HCT116 (cell line): ENCODE measurements around the gene KCNN3. TPM values are rescaled to one million over a fixed set of nuclear protein-coding genes. Genes with fewer than 3 reads are reported as not detected.

ENCODE experiments used
- ATAC-seq: fragments of 200-7000 bp; cut with Tn5 transposase; 2 replicates; pipeline ENCODE4 v1.9.1; 2020; ENCODE audit warnings: mild to moderate bottlenecking, moderate library complexity
- BruUV-seq: library from RNA; stranded (reverse); fragments of 400-500 nt; replicated peaks from 2 replicates; lab custom pipeline; 2021; lab: Mats Ljungman, UMichigan
- CTCF ChIA-PET: fragments of 300-600 bp; sonication (Branson Sonifier 250); formaldehyde crosslinking; loops from one replicate; lab custom pipeline; 2021; ENCODE audit warnings: antibody characterized with exemption; lab: Charles Lee
- POLR2A ChIA-PET: fragments of 300-600, 350-600 bp; sonication (Branson Sonifier 250); formaldehyde crosslinking; loops from one replicate; lab custom pipeline; 2021; ENCODE audit warnings: antibody characterized with exemption; lab: Charles Lee
- RAD21 ChIA-PET, 2 experiments: fragments of 300-600 bp; sonication (Branson Sonifier 250); formaldehyde crosslinking; loops; one replicate each; lab custom pipeline; 2023; ENCODE audit warnings: low total read pairs in 2 of 2; ENCODE audit not compliant: uncharacterized antibody in 2 of 2, unreplicated experiment in 2 of 2, low non-redundant PET in 1 of 2; lab: Charles Lee
- DNase-seq: peaks from one replicate; pipeline ENCODE4 v3.0.0-alpha.2; 2010; ENCODE audit warnings: low read depth, low spot score
- H2AFZ ChIP-seq: fragments of 200-600 bp; shearing (Covaris generic), sonication (generic); 2 replicates; pipeline ENCODE4 v1.6.1; 2017; ENCODE audit warnings: low read depth, mixed run types, mixed read lengths, antibody characterized with exemption, low read length; ENCODE audit not compliant: poor library complexity, severe bottlenecking
- H3K27ac ChIP-seq: 2 replicates; pipeline ENCODE4 v1.5.1; 2012; ENCODE audit warnings: low read depth, low read length
- H3K27me3 ChIP-seq: fragments of 200-600 bp; sonication (generic); 2 replicates; pipeline ENCODE4 v1.6.1; 2016; ENCODE audit warnings: mixed run types, low read length, mixed read lengths; ENCODE audit not compliant: insufficient read depth
- H3K36me3 ChIP-seq, 2 experiments: fragments of 200-500 bp in 1 of 2; fragments of 200-600 bp in 1 of 2; sonication (Bioruptor generic) in 1 of 2; sonication (generic) in 1 of 2; 2 replicates each; pipeline versions ENCODE4 v1.5.1 to v1.6.1; 2014 to 2016; ENCODE audit warnings: low read length in 2 of 2, inconsistent platforms in 1 of 2, mixed read lengths in 1 of 2, mixed run types in 1 of 2; ENCODE audit not compliant: insufficient read depth in 2 of 2, control insufficient read depth in 1 of 2
- H3K4me1 ChIP-seq, 2 experiments: fragments of 200-600 bp in 1 of 2; sonication (generic) in 1 of 2; 2 replicates each; pipeline versions ENCODE4 v1.5.1 to v1.6.1; 2012 to 2017; ENCODE audit warnings: low read length in 2 of 2, inconsistent platforms in 1 of 2, mild to moderate bottlenecking in 1 of 2, mixed read lengths in 1 of 2, mixed run types in 1 of 2, moderate library complexity in 1 of 2; ENCODE audit not compliant: insufficient read depth in 2 of 2, control insufficient read depth in 1 of 2
- H3K4me2 ChIP-seq: fragments of 200-600 bp; sonication (generic); 2 replicates; pipeline ENCODE4 v1.6.1; 2017; ENCODE audit warnings: mixed run types, low read length, mixed read lengths
- H3K4me3 ChIP-seq, 2 experiments: fragments of 200-600 bp in 1 of 2; sonication (generic) in 1 of 2; replicated peaks in 1 of 2; 2 replicates each; pipeline ENCODE4 v1.5.1; 2011 to 2016; ENCODE audit warnings: low read length in 2 of 2, control low read depth in 1 of 2, low read depth in 1 of 2, mild to moderate bottlenecking in 1 of 2, mixed read lengths in 1 of 2, mixed run types in 1 of 2
- H3K79me2 ChIP-seq: fragments of 200-600 bp; sonication (generic); 2 replicates; pipeline ENCODE4 v1.6.1; 2017; ENCODE audit warnings: mild to moderate bottlenecking, mixed run types, low read length, moderate library complexity, mixed read lengths; ENCODE audit not compliant: insufficient read depth
- H3K9ac ChIP-seq: fragments of 200-600 bp; sonication (generic); 2 replicates; pipeline ENCODE4 v1.6.1; 2016; ENCODE audit warnings: low read length, mixed read lengths
- H3K9me2 ChIP-seq: fragments of 200-600 bp; sonication (generic), shearing (Covaris generic); 2 replicates; pipeline ENCODE4 v1.6.1; 2017; ENCODE audit warnings: mixed run types, mild to moderate bottlenecking, moderate library complexity; ENCODE audit not compliant: insufficient read depth
- H3K9me3 ChIP-seq, 2 experiments: fragments of 200-500 bp in 1 of 2; fragments of 200-600 bp in 1 of 2; sonication (Bioruptor generic) in 1 of 2; sonication (generic) in 1 of 2; 2 replicates each; pipeline ENCODE4 v1.6.1; 2014 to 2017; ENCODE audit warnings: low read length in 2 of 2, mixed read lengths in 2 of 2, inconsistent platforms in 1 of 2, low read depth in 1 of 2, mild to moderate bottlenecking in 1 of 2, mixed run types in 1 of 2, moderate library complexity in 1 of 2; ENCODE audit not compliant: control insufficient read depth in 1 of 2, insufficient read depth in 1 of 2
- H4K20me1 ChIP-seq: fragments of 200-600 bp; sonication (generic), shearing (Covaris generic); 2 replicates; pipeline ENCODE4 v1.6.1; 2017; ENCODE audit warnings: mixed run types, mild to moderate bottlenecking, moderate library complexity; ENCODE audit not compliant: insufficient read depth
- CEBPB ChIP-seq: IDR thresholded peaks from 2 replicates; pipeline ENCODE4 v1.6.1; 2012; ENCODE audit warnings: low read depth
- CTCF ChIP-seq, 3 experiments: fragments of 200-600 bp in 1 of 3; sonication (generic) in 1 of 3; IDR thresholded peaks in 2 of 3; conservative IDR thresholded peaks in 1 of 3; 2 replicates each; pipeline ENCODE4 v1.5.1; 2012 to 2017; ENCODE audit warnings: low read depth in 2 of 3, low read length in 2 of 3, antibody characterized with exemption in 1 of 3, borderline replicate concordance in 1 of 3, control low read depth in 1 of 3, mild to moderate bottlenecking in 1 of 3, mixed read lengths in 1 of 3, mixed run types in 1 of 3, moderate library complexity in 1 of 3; ENCODE audit not compliant: insufficient read depth in 1 of 3
- EGR1 ChIP-seq: IDR thresholded peaks from 2 replicates; pipeline ENCODE4 v1.6.1; 2012; ENCODE audit warnings: low read depth
- ELF1 ChIP-seq: IDR thresholded peaks from 2 replicates; pipeline ENCODE4 v1.6.1; 2012; ENCODE audit warnings: low read depth, borderline replicate concordance
- FOSL1 ChIP-seq: IDR thresholded peaks from 2 replicates; pipeline ENCODE4 v1.6.1; 2012; ENCODE audit warnings: low read depth
- JUND ChIP-seq: IDR thresholded peaks from 2 replicates; pipeline ENCODE4 v1.6.1; 2012
- POLR2AphosphoS5 ChIP-seq: IDR thresholded peaks from 2 replicates; pipeline ENCODE4 v1.6.1; 2011; ENCODE audit warnings: mild to moderate bottlenecking, low read depth, low read length, moderate library complexity
- SIN3A ChIP-seq: IDR thresholded peaks from 2 replicates; pipeline ENCODE4 v1.6.1; 2012; ENCODE audit warnings: low read depth
- YY1 ChIP-seq: IDR thresholded peaks from 2 replicates; pipeline ENCODE4 v1.6.1; 2011; ENCODE audit warnings: low read length, low read depth, moderate library complexity, mild to moderate bottlenecking; ENCODE audit not compliant: insufficient replicate concordance; ENCODE audit errors: extremely low read depth
- ZFX ChIP-seq: fragments of 450-650 bp; IDR thresholded peaks from 2 replicates; pipeline ENCODE4 v1.6.1; 2017
- intact Hi-C: fragments of 100-400 bp; cut with micrococcal nuclease; formaldehyde crosslinking; loops from 2 replicates; pipeline ENCODE4 v1.10.0; 2022
- total RNA-seq: library from RNA; stranded (reverse); gene quantifications from one replicate; pipeline ENCODE4 v1.2.1, GENCODE V29; 2021; ENCODE audit not compliant: unreplicated experiment
- TF ChIP-seq, protein P1 (sequence below): IDR thresholded peaks from 2 replicates; pipeline ENCODE4 v1.6.1; 2012; ENCODE audit warnings: low read depth
- TF ChIP-seq, protein P2 (sequence below): IDR thresholded peaks from 2 replicates; pipeline ENCODE4 v1.6.1; 2012

The KCNN3 gene
- total RNA-seq, 1 experiment from 2014 or later: 1.1 TPM

DNA sequence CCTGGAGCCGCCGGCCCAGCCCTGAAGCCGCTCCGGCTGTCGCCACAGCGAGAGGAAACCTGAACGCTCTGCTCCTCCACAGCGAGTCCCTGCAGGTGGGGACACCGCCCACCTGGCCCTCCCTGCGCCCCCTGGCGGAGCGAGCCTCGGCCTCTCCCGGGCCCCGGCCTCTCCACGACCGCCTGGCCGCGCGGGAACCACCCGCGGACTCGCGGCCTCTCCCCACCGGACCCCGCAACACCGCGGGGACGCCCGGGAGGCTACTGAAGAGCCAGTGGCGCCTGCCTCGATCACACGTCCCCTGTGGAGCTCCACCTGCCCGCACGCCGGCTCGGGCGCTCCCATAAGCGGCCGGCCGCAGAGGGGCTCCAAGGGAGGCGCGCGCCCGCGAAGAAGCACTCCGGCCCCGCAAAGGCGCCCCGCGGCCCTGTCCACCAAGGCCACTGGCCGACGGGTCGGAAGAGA is 109.6 kb downstream of the KCNN3 start (continued):
- TF ChIP-seq, protein P1, sequence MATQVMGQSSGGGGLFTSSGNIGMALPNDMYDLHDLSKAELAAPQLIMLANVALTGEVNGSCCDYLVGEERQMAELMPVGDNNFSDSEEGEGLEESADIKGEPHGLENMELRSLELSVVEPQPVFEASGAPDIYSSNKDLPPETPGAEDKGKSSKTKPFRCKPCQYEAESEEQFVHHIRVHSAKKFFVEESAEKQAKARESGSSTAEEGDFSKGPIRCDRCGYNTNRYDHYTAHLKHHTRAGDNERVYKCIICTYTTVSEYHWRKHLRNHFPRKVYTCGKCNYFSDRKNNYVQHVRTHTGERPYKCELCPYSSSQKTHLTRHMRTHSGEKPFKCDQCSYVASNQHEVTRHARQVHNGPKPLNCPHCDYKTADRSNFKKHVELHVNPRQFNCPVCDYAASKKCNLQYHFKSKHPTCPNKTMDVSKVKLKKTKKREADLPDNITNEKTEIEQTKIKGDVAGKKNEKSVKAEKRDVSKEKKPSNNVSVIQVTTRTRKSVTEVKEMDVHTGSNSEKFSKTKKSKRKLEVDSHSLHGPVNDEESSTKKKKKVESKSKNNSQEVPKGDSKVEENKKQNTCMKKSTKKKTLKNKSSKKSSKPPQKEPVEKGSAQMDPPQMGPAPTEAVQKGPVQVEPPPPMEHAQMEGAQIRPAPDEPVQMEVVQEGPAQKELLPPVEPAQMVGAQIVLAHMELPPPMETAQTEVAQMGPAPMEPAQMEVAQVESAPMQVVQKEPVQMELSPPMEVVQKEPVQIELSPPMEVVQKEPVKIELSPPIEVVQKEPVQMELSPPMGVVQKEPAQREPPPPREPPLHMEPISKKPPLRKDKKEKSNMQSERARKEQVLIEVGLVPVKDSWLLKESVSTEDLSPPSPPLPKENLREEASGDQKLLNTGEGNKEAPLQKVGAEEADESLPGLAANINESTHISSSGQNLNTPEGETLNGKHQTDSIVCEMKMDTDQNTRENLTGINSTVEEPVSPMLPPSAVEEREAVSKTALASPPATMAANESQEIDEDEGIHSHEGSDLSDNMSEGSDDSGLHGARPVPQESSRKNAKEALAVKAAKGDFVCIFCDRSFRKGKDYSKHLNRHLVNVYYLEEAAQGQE: no peak
- TF ChIP-seq, protein P2, sequence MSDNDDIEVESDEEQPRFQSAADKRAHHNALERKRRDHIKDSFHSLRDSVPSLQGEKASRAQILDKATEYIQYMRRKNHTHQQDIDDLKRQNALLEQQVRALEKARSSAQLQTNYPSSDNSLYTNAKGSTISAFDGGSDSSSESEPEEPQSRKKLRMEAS: 0 out of 2 replicates have a peak, but pooled peaks have one; percentile 11
- TF ChIP-seq POLR2AphosphoS5 (no peak), FOSL1 (no peak)

- peak overlapping the region; percentile 77; the same call in 1 of the 2 replicates for H3K4me2 ChIP-seq
- no peaks in the 10 kb centered on the region for H3K9me2 ChIP-seq
- CTCF ChIA-PET: interaction anchor here (0.6 to 2.8 kb wide), 5 partner anchors 12 to 267 kb away, joined by 3 to 11 read pairs (median 4); no protein-coding TSS in a partner anchor
- H3K36me3 ChIP-seq: no peaks in the 10 kb centered on the region
- no peaks in the 10 kb centered on the region for H4K20me1 ChIP-seq
- peaks cover 23% of the 10 kb centered on the region for H3K27me3 ChIP-seq
- RAD21 ChIA-PET: interaction anchor here in 1 of 2 experiments (0.9 kb wide), 1 partner anchor 63 kb away, joined by 3 read pairs; no protein-coding TSS in a partner anchor
- H3K4me1 ChIP-seq: peaks cover 4 to 10% of the 10 kb centered on the region in 2 experiments; a peak in 3 of 4 replicates
- no peaks in the 10 kb centered on the region for H3K9me3 ChIP-seq
- POLR2A ChIA-PET: no interaction called here
- TF ChIP-seq JUND: no peak
- no peak for TF ChIP-seq ELF1
- TF ChIP-seq EGR1: no peak
- TF ChIP-seq, protein P2: no peak
- no peak for TF ChIP-seq YY1
- no peak for TF ChIP-seq CTCF (IDR thresholded peaks at IDR 0.05 in 2 of 3, conservative IDR thresholded peaks at IDR 0.05 in 1 of 3; ENCODE audit: borderline replicate concordance in 1 of 3, insufficient read depth in 1 of 3, low read depth in 2 of 3, low read length in 2 of 3)
- TF ChIP-seq SIN3A: no peak
- TF ChIP-seq ZFX: no peak
- TF ChIP-seq CEBPB: no peak
- TF ChIP-seq, all 23 proteins: peak for 0
- intact Hi-C loops: loop anchor here (1.0 to 5.0 kb wide), 2 partner anchors 90 to 277 kb away; no protein-coding TSS in a partner anchor
- peak overlapping the region; percentile 71 for H2AFZ ChIP-seq
- H3K27ac ChIP-seq: no peak overlapping the region
- H3K4me3 ChIP-seq: no peak overlapping the region
- DNase-seq (no peak), ATAC-seq (no peak)
- H3K79me2 ChIP-seq: no peaks in the 10 kb centered on the region
- no peak overlapping the region for H3K9ac ChIP-seq
- BruUV-seq: no TSS peak
Observed at GRCh38 chr1:154759793-154760192, 110.3 kb downstream of the KCNN3 start.
